ENCODE measurements around the gene ECI2.

The ECI2 gene

DNA sequence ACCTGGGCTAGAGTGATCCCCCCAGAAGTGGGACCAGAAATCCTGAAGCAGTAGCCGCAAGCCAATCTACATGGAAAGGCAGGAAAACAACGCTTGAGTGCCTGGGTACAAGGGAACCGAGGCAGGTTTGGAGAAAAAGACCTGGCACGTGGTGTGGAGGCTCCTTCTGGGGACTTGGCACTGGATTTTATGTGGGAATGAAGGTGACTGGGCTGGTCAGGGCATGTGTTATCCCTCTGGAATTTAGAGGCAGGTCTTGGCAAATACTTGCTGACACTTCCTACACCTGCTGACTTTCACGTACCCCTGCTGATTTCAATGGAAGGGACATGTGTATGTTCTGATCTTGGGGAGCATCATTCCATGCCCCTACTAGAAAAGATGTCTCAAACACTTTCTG is 31.4 kb downstream of the ECI2 start:
- H2AFZ ChIP-seq (ENCODE audit: low read length) = no peak overlapping the region
- TF ChIP-seq EZH2 (IDR thresholded peaks at IDR 0.05; ENCODE audit: borderline replicate concordance, low read length) = no peak
- TF ChIP-seq, protein P1, sequence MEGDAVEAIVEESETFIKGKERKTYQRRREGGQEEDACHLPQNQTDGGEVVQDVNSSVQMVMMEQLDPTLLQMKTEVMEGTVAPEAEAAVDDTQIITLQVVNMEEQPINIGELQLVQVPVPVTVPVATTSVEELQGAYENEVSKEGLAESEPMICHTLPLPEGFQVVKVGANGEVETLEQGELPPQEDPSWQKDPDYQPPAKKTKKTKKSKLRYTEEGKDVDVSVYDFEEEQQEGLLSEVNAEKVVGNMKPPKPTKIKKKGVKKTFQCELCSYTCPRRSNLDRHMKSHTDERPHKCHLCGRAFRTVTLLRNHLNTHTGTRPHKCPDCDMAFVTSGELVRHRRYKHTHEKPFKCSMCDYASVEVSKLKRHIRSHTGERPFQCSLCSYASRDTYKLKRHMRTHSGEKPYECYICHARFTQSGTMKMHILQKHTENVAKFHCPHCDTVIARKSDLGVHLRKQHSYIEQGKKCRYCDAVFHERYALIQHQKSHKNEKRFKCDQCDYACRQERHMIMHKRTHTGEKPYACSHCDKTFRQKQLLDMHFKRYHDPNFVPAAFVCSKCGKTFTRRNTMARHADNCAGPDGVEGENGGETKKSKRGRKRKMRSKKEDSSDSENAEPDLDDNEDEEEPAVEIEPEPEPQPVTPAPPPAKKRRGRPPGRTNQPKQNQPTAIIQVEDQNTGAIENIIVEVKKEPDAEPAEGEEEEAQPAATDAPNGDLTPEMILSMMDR (IDR thresholded peaks at IDR 0.05; ENCODE audit: low read length) = no peak

DNA sequence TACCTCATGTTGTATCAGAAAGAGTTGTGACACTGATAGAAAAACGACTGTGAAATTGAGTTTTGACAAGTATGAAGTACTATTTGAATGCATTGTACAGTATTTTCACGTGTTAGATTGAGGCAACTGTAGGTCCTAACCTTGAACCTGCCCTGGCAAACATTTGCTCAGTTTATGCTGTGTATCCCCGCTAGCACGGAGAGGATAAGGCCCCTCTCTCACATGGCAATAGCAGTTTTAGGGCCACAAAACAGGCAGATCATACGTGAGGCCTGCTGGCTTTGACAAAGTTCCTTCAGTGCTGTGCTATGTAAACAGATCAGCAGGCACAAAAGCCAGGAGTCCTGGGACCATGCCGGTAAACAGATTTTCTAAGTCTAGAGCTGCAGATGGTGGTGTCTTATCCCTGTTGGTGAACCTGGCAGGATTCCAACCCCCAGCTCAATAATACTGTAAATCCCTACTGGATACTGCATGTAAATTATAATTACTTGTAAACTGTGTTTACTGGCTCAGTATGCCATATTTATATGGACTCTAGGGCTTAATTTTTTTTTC is 32.6 kb downstream of the ECI2 start:
- no peak overlapping the region for H2AFZ ChIP-seq (ENCODE audit: low read length)
- TF ChIP-seq, protein P1 (IDR thresholded peaks at IDR 0.05; ENCODE audit: low read length) = no peak
- TF ChIP-seq EZH2 (IDR thresholded peaks at IDR 0.05; ENCODE audit: borderline replicate concordance, low read length) = no peak
- H3K9me3 ChIP-seq (ENCODE audit: low read length) = no peaks in the 10 kb centered on the region

More for the DNA sequence above, 31.4 kb downstream of the ECI2 start:
- no peaks in the 10 kb centered on the region for H3K27me3 ChIP-seq (ENCODE audit: insufficient read depth, low read length)
- no peaks in the 10 kb centered on the region for H3K79me2 ChIP-seq (ENCODE audit: insufficient read depth, low read length)
- no peaks in the 10 kb centered on the region for H3K9me2 ChIP-seq (ENCODE audit: low read depth, low read length)
- H3K9me3 ChIP-seq (ENCODE audit: low read length) = no peaks in the 10 kb centered on the region
- H3K27ac ChIP-seq (ENCODE audit: low read depth, low read length, poor library complexity, severe bottlenecking) = no peak overlapping the region
- H3K4me3 ChIP-seq (ENCODE audit: low read depth, low read length, poor library complexity, severe bottlenecking) = no peak overlapping the region
- H3K4me2 ChIP-seq (ENCODE audit: low read length) = no peak overlapping the region
- H4K20me1 ChIP-seq (ENCODE audit: insufficient read depth, low read length) = no peaks in the 10 kb centered on the region
- H3F3A ChIP-seq (ENCODE audit: insufficient read depth, low read length) = no peaks in the 10 kb centered on the region
- no peaks in the 10 kb centered on the region for H3K36me3 ChIP-seq (ENCODE audit: insufficient read depth, low read length)
- no peak overlapping the region for H3K9ac ChIP-seq (ENCODE audit: low read length)
- H3K4me1 ChIP-seq (ENCODE audit: insufficient read depth, low read length, severe bottlenecking) = no peaks in the 10 kb centered on the region

DNA sequence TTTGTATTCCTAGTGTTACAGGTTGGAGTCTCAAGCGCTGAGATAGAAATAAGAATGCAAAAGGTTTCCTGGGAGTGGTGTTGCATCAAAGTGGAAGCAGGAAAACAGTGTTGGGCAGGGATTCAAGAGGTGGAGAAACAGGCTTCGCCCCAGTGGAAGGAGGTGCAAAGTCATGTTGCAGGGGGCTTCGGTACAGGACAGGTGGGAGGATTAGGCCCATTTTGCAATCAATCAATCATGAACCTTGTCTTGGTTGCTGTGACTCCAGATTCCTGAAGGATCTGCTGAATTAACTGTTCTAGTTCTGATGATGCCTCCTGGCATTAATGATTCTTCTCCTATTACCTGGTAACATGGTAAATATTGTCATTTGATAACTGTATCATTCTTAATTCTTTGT is 34.1 kb downstream of the ECI2 start:
- no peak overlapping the region for H3K27ac ChIP-seq (ENCODE audit: low read depth, low read length, poor library complexity, severe bottlenecking)

More for the DNA sequence above, 32.6 kb downstream of the ECI2 start:
- Histone ChIP-seq H3K9me2 (ENCODE audit: low read depth, low read length) (no peaks in the 10 kb centered on the region), H3F3A (ENCODE audit: insufficient read depth, low read length) (no peaks in the 10 kb centered on the region), H4K20me1 (ENCODE audit: insufficient read depth, low read length) (no peaks in the 10 kb centered on the region), H3K9ac (ENCODE audit: low read length) (no peak overlapping the region), H3K4me1 (ENCODE audit: insufficient read depth, low read length, severe bottlenecking) (no peaks in the 10 kb centered on the region), H3K4me3 (ENCODE audit: low read depth, low read length, poor library complexity, severe bottlenecking) (no peak overlapping the region), H3K4me2 (ENCODE audit: low read length) (no peak overlapping the region), H3K36me3 (ENCODE audit: insufficient read depth, low read length) (no peaks in the 10 kb centered on the region), H3K27ac (ENCODE audit: low read depth, low read length, poor library complexity, severe bottlenecking) (no peak overlapping the region), H3K79me2 (ENCODE audit: insufficient read depth, low read length) (no peaks in the 10 kb centered on the region), H3K27me3 (ENCODE audit: insufficient read depth, low read length) (no peaks in the 10 kb centered on the region)

More for the DNA sequence above, 34.1 kb downstream of the ECI2 start:
- Histone ChIP-seq H3F3A (ENCODE audit: insufficient read depth, low read length) (no peaks in the 10 kb centered on the region), H3K36me3 (ENCODE audit: insufficient read depth, low read length) (no peaks in the 10 kb centered on the region), H3K27me3 (ENCODE audit: insufficient read depth, low read length) (no peaks in the 10 kb centered on the region), H3K79me2 (ENCODE audit: insufficient read depth, low read length) (no peaks in the 10 kb centered on the region), H3K4me2 (ENCODE audit: low read length) (no peak overlapping the region), H3K4me3 (ENCODE audit: low read depth, low read length, poor library complexity, severe bottlenecking) (no peak overlapping the region), H3K9me3 (ENCODE audit: low read length) (no peaks in the 10 kb centered on the region), H3K9ac (ENCODE audit: low read length) (no peak overlapping the region), H3K4me1 (ENCODE audit: insufficient read depth, low read length, severe bottlenecking) (no peaks in the 10 kb centered on the region), H4K20me1 (ENCODE audit: insufficient read depth, low read length) (no peaks in the 10 kb centered on the region), H3K9me2 (ENCODE audit: low read depth, low read length) (no peaks in the 10 kb centered on the region), H2AFZ (ENCODE audit: low read length) (no peak overlapping the region)
- TF ChIP-seq EZH2 (IDR thresholded peaks at IDR 0.05; ENCODE audit: borderline replicate concordance, low read length) = no peak
- TF ChIP-seq, protein P1 (IDR thresholded peaks at IDR 0.05; ENCODE audit: low read length) = no peak

Measured in OCI-LY1 (cell line).